Mucosa of descending colon (tissue), 3 donors: Measurements from ENCODE around the gene VIP. TPM values are rescaled to one million over a fixed set of nuclear protein-coding genes. Genes with fewer than 3 reads are reported as not detected.

Source experiments
- ATAC-seq: fragments of 200-7000 bp; cut with Tn5 transposase; one replicate; pipeline ENCODE4 v1.9.1; 2020; ENCODE audit warnings: mild to moderate bottlenecking, moderate library complexity
- DNase-seq, 3 donors: peaks; one replicate each; pipeline ENCODE4 v3.0.0-alpha.2; 2020
- H3K36me3 ChIP-seq: fragments of 200-600 bp; one replicate; pipeline ENCODE4 v1.8.0; 2021; ENCODE audit warnings: low read depth, mild to moderate bottlenecking
- H3K4me1 ChIP-seq: fragments of 200-600 bp; one replicate; pipeline ENCODE4 v1.8.0; 2021; ENCODE audit warnings: low read depth, mild to moderate bottlenecking
- H3K4me3 ChIP-seq: fragments of 200-600 bp; one replicate; pipeline ENCODE4 v1.8.0; 2021; ENCODE audit warnings: mild to moderate bottlenecking
- H3K9me3 ChIP-seq: fragments of 200-600 bp; one replicate; pipeline ENCODE4 v1.8.0; 2021; ENCODE audit warnings: mild to moderate bottlenecking
- intact Hi-C, 2 donors: fragments of 100-400 bp; cut with DNase I in 1 of 2; cut with micrococcal nuclease in 1 of 2; formaldehyde crosslinking; loops; one replicate each; pipeline versions ENCODE4 v1.11.0 to v1.11.1; 2022; cut with DNase I, micrococcal nuclease
- total RNA-seq, 3 donors: library from RNA; stranded (reverse); fragmentation: NEBNext Ultra II Directional in 2 of 3; extraction: Animal tissue kit (Norgen Biotek cat#: 25700) in 2 of 3; gene quantifications; one replicate each; pipeline versions ENCODE4 v1.2.1 to v1.2.4, GENCODE V29; 2021 to 2023
- TF ChIP-seq, protein P1 (sequence below): fragments of 200-600 bp; IDR thresholded peaks from one replicate; pipeline ENCODE4 v1.8.0; 2022; ENCODE audit warnings: antibody characterized with exemption, mild to moderate bottlenecking
- donor health status: DM: no; HTN: no; CAD: no; lungs with moderate emphysema.
- donor health status: DM: no; HTN: no; CAD: no.
- donor health status: DM: no; HTN: yes; CAD: no.

VIP gene
- total RNA-seq, 3 donors from 2014 or later: 6.7 to 50.2 (median 8.9) TPM

DNA sequence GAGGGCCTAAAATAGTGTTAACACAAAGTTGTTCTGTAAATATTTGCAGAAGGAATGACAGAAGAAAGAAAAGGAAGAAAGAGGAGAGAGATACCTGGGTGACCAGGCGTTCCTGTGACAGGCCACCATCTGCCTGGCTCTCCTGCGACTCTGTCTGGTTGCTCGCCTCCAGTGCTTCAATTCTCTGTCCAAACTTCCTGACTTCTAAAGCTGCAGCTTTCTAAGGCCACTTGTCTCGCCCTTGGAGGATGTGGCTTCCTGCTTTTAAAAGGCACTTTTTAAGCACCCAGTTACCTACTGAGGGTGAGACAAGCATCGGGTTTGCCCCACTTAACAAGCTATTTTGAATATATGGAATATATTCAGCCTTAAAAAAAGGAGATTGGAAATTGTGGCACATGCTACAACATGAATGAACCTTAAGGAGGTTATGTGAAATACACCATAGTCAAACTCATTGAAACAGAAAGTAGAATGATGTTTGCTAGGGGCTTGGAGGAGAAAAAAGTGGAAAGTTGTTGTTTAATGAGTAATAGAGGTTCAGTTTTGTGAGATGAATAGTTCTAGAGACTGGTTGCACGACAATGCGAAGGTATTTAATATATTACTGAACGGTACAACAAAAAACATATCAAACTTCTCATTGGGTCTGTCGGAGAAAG lies 32.8 kb downstream of the VIP start:
- Histone ChIP-seq H3K9me3 (no peaks in the 10 kb centered on the region), H3K4me3 (no peak overlapping the region), H3K36me3 (no peaks in the 10 kb centered on the region), H3K4me1 (no peaks in the 10 kb centered on the region)
- intact Hi-C loops: no loop called here
- DNase-seq (no peak), ATAC-seq (no peak)
- TF ChIP-seq, protein P1, sequence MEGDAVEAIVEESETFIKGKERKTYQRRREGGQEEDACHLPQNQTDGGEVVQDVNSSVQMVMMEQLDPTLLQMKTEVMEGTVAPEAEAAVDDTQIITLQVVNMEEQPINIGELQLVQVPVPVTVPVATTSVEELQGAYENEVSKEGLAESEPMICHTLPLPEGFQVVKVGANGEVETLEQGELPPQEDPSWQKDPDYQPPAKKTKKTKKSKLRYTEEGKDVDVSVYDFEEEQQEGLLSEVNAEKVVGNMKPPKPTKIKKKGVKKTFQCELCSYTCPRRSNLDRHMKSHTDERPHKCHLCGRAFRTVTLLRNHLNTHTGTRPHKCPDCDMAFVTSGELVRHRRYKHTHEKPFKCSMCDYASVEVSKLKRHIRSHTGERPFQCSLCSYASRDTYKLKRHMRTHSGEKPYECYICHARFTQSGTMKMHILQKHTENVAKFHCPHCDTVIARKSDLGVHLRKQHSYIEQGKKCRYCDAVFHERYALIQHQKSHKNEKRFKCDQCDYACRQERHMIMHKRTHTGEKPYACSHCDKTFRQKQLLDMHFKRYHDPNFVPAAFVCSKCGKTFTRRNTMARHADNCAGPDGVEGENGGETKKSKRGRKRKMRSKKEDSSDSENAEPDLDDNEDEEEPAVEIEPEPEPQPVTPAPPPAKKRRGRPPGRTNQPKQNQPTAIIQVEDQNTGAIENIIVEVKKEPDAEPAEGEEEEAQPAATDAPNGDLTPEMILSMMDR: no peak

DNA sequence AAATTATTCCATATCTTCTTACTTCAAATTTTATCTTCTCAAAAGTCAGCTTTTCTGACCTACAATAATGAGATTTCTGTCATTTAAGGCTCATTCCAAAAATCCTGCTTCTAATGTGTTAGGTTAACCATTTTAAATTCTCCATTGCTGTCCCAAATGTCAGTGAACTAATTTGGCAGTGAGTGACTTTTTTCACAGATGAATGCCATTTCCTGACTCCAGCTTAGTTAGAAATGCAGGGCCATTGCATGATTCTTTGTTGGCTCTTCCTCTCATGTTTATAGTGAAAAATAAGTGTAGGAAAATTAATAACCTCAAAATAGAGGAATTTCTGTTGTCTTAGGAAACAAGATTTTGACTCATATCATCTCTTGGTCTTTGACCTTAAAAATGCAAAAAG lies 44.1 kb downstream of the VIP start:
- TF ChIP-seq, protein P1: no peak
- intact Hi-C loops: no loop called here
- Histone ChIP-seq H3K4me1 (no peaks in the 10 kb centered on the region), H3K9me3 (no peaks in the 10 kb centered on the region), H3K36me3 (no peaks in the 10 kb centered on the region), H3K4me3 (no peak overlapping the region)
- no peak for DNase-seq
- no peak for ATAC-seq

DNA sequence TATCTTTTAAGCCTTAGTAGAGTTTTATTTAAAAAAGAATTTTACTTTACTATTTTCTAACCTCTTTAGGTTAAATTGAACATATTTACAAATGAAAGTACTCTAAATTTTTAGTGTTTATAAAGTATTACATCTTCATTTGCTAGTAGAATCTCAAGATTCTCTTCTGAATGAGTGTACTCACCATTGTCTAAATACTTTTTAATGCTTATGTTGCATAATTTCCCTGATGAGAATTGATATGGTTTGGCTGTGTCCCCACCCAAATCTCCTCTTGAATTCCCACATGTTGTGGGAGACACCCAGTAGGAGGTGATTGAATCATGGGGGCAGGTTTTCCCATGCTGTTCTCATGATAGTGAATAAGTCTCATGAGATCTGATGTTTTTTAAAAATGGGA lies 53.6 kb downstream of the VIP start:
- no peak for DNase-seq
- intact Hi-C loops: no loop called here
- Histone ChIP-seq H3K4me3 (no peak overlapping the region), H3K9me3 (no peaks in the 10 kb centered on the region), H3K36me3 (no peaks in the 10 kb centered on the region), H3K4me1 (no peaks in the 10 kb centered on the region)
- TF ChIP-seq, protein P1: no peak
- ATAC-seq: no peak

Other genes starting within 250 kb of the VIP start
- gene SYNE1, start 113.4 kb upstream of the VIP start, total RNA-seq: 10 to 100 TPM; 16.8 to 78.6 (median 22.3) TPM
- 1 to 10 TPM; 2.3 to 6.2 (median 3.8) TPM for gene MYCT1, start 52.9 kb upstream of the VIP start, total RNA-seq
- 1 to 10 TPM; 3.1 to 7.6 (median 5.5) TPM for gene FBXO5, start 232.2 kb downstream of the VIP start, total RNA-seq